Middle frontal gyrus (tissue), 1 donor: ENCODE results near the gene AKR1C1.
"Not testable (repeated sequence)": the region's sequence is repeated elsewhere in the genome, so short reads cannot be mapped to it uniquely, and the experiment has no call there.

Source experiments
- DNase-seq: peaks from one replicate; pipeline ENCODE4 v3.0.0-alpha.2; 2015; ENCODE audit warnings: low spot score; ENCODE audit errors: extremely low spot score

AKR1C1 gene

GRCh38 chr10:5018134-5018533 lies 54.9 kb downstream of the AKR1C1 start:
- no peak for DNase-seq

GRCh38 chr10:5018671-5019277 lies 55.6 kb downstream of the AKR1C1 start:
- not testable (repeated sequence) for DNase-seq

- not testable (repeated sequence) for DNase-seq
These were observed 56.8 kb downstream of the AKR1C1 start for GRCh38 chr10:5019770-5020612.

GRCh38 chr10:5021624-5022290 lies 58.5 kb downstream of the AKR1C1 start:
- not testable (repeated sequence) for DNase-seq

GRCh38 chr10:5023177-5023805 lies 60.1 kb downstream of the AKR1C1 start:
- no peak for DNase-seq

- not testable (repeated sequence) for DNase-seq
These were observed 62.3 kb downstream of the AKR1C1 start for GRCh38 chr10:5025461-5025881.

GRCh38 chr10:5030989-5031388 lies 67.8 kb downstream of the AKR1C1 start:
- no peak for DNase-seq

GRCh38 chr10:5031588-5031987 lies 68.4 kb downstream of the AKR1C1 start:
- DNase-seq, result not testable (repeated sequence)

- not testable (repeated sequence) for DNase-seq
These were observed 69.2 kb downstream of the AKR1C1 start for GRCh38 chr10:5032444-5032843.
